Spinal cord (tissue), 10 donors: ENCODE results near the gene THSD4. TPM values are rescaled to one million over a fixed set of nuclear protein-coding genes. Genes with fewer than 3 reads are reported as not detected.

Experiments
- DNase-seq, 6 donors: peaks; one replicate each; pipeline versions ENCODE4 v3.0.0 to v3.0.0-alpha.2; 2013 to 2015; ENCODE audit warnings: low spot score in 6 of 6, low read depth in 4 of 6
- H3K27ac ChIP-seq: one replicate; pipeline ENCODE4 v1.5.1; 2013; ENCODE audit warnings: low read depth, low read length, control low read depth
- H3K27me3 ChIP-seq: one replicate; pipeline ENCODE4 v1.6.1; 2013; ENCODE audit warnings: low read length; ENCODE audit not compliant: control insufficient read depth, insufficient read depth
- H3K36me3 ChIP-seq: one replicate; pipeline ENCODE4 v1.6.1; 2013; ENCODE audit warnings: low read length; ENCODE audit not compliant: control insufficient read depth, insufficient read depth
- H3K4me1 ChIP-seq: one replicate; pipeline ENCODE4 v1.6.1; 2013; ENCODE audit warnings: low read length; ENCODE audit not compliant: control insufficient read depth, insufficient read depth
- H3K4me3 ChIP-seq: one replicate; pipeline ENCODE4 v1.5.1; 2013; ENCODE audit warnings: low read depth, low read length, control low read depth
- H3K9me3 ChIP-seq: one replicate; pipeline ENCODE4 v1.6.1; 2013; ENCODE audit warnings: low read length; ENCODE audit not compliant: control insufficient read depth, insufficient read depth
- WGBS: methylation state at CpG from one replicate; pipeline ENCODE4 v1.1.5; 2013; ENCODE audit warnings: missing lambda C conversion rate; ENCODE audit not compliant: insufficient coverage; 5-methylcytosine and 5-hydroxymethylcytosine counted together
- polyA plus RNA-seq, 2 donors: library from polyadenylated mRNA; unstranded; fragments of 120-200 nt; gene quantifications; one replicate each; pipeline ENCODE4 v1.2.1, GENCODE V29; 2013; ENCODE audit not compliant: insufficient read length in 2 of 2
- total RNA-seq, 2 donors: library from RNA; depleted of rRNA in 1 of 2; stranded (reverse); fragments of 120-200 nt in 1 of 2; fragments of >200 nt in 1 of 2; gene quantifications; one replicate each; pipeline versions ENCODE4 v1.2.3 to v1.2.4, GENCODE V29; 2013 to 2014
- donor health status: healthy.

The THSD4 gene
- total and polyA plus RNA-seq, 4 donors = 18.2 to 127 (median 63.2) TPM

DNA sequence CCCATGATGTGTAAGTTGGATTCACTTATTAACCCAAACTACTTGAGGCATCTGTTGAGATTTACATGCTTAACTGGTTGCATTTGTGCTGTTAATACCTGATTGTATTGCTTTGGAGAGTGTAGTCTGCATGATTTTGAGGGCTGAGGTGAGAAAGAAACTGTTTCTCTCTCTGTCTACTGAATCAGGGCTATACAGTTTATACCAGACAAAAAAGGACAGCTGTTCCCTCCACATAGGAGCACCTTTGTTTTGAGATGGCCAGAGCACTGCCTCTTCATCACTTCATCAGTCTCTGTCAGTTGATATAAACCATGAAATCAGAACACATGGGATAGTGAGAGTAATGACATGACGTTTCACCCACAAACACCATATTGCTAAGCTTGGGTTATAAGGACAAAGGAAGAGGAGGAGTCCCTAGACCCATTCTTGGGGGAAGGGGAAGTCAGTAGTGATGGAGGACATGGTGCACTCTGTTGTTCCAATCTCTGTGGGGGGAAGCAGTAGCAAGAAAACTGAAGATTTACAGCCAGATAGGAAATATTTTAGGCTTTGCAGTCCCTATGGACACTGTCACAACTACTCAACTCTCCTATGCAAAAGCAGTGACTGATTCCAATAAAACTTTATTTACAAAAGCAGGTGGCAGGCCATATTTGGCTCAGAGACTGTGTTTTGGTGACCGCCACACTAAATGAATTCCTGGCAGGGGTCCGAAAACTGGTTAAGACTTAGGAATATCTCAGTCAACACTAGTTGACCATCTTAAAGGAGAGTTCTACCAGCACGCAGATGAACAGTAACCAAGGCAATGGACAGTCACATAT is 571.2 kb downstream of the THSD4 start:
- WGBS = 90% methylated on average over 3 of the region's 4 CpGs
- Histone ChIP-seq H3K36me3 (no peaks in the 10 kb centered on the region), H3K4me1 (no peaks in the 10 kb centered on the region)

DNA sequence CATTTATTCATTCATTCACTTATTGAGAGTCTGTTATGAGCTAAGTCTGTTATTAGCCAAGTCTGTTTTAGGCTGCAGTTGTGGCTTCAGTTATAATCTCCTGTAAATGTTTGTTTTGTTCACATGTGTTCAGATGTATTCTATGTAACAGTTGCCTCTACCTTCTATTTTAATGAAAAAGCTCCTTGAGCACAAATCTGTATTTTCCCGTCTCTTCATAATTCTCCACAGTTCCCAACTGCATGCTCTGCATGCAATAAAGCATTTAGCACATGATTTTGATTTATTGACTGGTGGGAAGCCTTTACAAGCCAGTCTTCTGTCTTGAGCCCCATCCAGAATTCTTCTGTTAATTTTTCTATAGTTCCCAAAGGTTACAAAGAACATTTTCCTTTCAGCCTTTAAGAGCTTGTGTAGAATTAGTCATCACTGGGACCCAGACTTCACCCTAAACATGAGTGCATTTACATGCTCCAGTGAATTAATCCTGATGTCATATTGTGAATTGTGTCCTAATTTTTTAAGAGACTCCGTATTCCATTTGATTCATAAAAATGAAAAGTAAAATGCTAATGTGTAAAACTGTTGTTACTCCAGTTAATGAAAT is 572.7 kb downstream of the THSD4 start:
- DNase-seq = peak in 1 of 6 donors; percentile 40
- no peak overlapping the region for H3K27ac ChIP-seq
- H3K27me3 ChIP-seq = no peaks in the 10 kb centered on the region
- no CpG with 5 or more reads among the region's 2 CpGs for WGBS
- no peaks in the 10 kb centered on the region for H3K36me3 ChIP-seq
- no peak overlapping the region for H3K4me3 ChIP-seq
- no peaks in the 10 kb centered on the region for H3K9me3 ChIP-seq
- H3K4me1 ChIP-seq = no peaks in the 10 kb centered on the region

More for the DNA sequence above, 571.2 kb downstream of the THSD4 start:
- DNase-seq = no peak
- no peak overlapping the region for H3K4me3 ChIP-seq
- no peak overlapping the region for H3K27ac ChIP-seq
- H3K27me3 ChIP-seq = no peaks in the 10 kb centered on the region
- H3K9me3 ChIP-seq = no peaks in the 10 kb centered on the region

DNA sequence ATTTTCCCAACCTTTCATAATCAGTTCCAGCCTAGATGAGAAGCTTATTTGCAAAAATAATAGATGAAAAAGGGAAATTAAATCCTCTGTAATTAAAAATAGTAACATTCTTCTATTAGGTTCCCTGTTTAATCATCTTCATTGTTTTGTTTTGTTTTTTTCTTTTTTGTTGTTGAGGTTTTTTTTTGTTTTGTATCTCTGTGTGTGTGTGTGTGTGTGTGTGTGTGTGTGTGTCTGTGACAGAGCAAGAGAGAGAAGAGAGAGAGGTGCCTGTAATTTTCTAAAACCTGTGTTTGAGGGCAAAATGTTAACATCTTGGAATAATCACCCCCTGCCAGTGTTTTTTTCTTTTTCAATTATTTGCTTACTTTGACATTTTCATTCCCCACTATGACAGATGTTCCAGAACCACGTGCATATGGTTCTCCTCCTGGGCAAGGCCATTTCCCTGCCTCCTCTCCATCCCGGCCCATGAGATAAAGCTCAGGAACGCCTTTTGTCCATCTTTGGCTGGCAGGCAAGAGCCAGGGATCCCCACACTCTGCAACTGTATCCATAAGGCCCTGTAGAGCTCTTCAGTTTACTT is 573.3 kb downstream of the THSD4 start:
- Histone ChIP-seq H3K9me3 (no peaks in the 10 kb centered on the region), H3K27ac (peak overlapping the region; percentile 2), H3K4me3 (no peak overlapping the region), H3K4me1 (no peaks in the 10 kb centered on the region), H3K36me3 (no peaks in the 10 kb centered on the region), H3K27me3 (no peaks in the 10 kb centered on the region)
- WGBS = 32% methylated on average over 2 of the region's 3 CpGs
- no peak for DNase-seq

DNA sequence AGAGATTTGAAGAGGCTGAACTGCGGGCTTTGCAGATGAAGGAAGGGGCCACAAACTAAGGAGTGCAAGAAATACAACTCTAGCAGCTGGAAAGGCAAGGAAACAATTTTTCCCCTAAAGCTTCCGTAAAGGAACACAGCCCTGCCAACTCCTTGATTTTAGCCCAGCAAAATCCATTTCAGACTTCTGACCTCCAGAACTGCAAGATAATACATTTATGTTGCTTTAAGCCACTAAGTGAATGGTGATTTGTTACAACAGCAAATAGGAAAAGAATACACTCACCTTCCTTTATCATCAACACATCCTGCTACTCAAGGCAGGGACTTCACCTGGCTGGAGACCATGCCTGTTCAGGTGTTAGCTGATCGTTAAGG is 575.8 kb downstream of the THSD4 start:
- no peak for DNase-seq
- Histone ChIP-seq H3K9me3 (no peaks in the 10 kb centered on the region), H3K36me3 (no peaks in the 10 kb centered on the region), H3K27me3 (no peaks in the 10 kb centered on the region), H3K4me1 (no peaks in the 10 kb centered on the region), H3K4me3 (no peak overlapping the region), H3K27ac (peak overlapping the region; percentile 36)
- 100% methylated on average over 1 of the region's 3 CpGs for WGBS

DNA sequence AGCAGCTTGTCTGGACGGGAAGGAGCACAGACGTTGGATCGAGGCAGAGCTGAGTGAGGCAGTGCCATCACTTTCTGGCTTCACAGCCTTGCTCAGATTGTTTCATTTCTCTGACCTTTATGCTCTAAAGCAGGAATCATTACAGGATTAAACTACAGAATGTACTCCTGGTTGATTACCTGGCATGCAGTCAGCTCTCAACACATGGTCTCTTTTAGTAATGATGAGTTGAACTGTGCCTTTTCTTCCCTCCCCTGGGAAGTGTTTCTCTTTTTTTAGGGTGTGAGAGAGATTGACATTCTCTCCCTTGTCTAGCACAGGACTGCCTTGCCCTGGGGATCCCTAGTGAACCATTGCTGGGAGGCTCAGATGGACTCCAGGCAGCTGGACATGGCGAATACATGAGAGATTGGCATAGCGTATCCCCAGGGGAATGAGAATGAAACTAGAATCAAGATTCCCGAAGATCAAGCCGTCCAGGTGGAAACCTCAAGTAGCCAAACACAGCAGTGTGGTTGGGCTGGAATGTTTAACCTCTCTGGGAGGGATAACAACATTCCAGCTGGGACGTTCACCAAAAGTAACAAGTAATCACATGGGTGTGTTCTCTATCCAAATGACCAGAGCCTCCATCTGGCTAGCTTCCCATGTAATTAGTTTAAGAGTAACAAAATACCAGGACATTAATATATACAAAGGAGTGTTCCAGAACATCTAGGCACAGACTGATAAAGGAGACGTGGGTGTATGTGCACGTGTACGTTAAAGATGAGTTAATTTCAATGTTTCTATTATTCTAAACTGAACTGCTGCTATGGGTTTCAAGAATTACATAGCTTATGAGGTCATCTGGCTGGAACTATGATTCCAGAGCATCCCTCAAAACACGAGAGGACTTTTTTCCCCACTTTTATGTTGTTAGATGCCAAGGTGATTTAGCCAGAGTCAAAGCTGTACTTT is 576.5 kb downstream of the THSD4 start:
- H3K27me3 ChIP-seq = no peaks in the 10 kb centered on the region
- H3K36me3 ChIP-seq = no peaks in the 10 kb centered on the region
- peak overlapping the region; percentile 36 for H3K27ac ChIP-seq
- peak in 2 of 6 donors; percentile 22 to 76 for DNase-seq
- H3K9me3 ChIP-seq = no peaks in the 10 kb centered on the region
- WGBS = 59% methylated on average over 5 of the region's 12 CpGs
- H3K4me1 ChIP-seq = no peaks in the 10 kb centered on the region
- H3K4me3 ChIP-seq = no peak overlapping the region

DNA sequence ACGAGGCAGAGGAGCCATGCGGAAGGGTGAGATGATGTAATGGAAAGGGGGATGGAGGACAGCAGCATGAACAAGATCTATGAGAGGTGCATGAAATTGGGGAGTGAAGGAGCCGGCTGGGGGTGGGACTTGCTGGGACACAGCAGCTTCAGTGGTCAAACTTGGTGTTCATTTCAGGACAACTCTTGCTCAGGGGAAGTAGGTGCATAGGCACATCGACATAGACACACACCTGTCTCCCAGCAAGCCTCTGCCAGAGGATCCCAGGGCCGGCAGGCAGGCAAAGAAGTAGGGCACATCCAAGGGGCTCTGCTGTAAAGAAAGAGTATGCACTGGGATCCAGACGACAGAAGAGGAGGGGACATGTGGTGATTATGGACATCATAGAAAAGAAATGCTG is 582.0 kb downstream of the THSD4 start:
- H3K9me3 ChIP-seq = no peaks in the 10 kb centered on the region
- no peak for DNase-seq
- 86% methylated on average over 4 of the region's 6 CpGs for WGBS
- H3K27ac ChIP-seq = no peak overlapping the region
- H3K36me3 ChIP-seq = no peaks in the 10 kb centered on the region
- H3K27me3 ChIP-seq = no peaks in the 10 kb centered on the region
- H3K4me3 ChIP-seq = no peak overlapping the region
- H3K4me1 ChIP-seq = no peaks in the 10 kb centered on the region

DNA sequence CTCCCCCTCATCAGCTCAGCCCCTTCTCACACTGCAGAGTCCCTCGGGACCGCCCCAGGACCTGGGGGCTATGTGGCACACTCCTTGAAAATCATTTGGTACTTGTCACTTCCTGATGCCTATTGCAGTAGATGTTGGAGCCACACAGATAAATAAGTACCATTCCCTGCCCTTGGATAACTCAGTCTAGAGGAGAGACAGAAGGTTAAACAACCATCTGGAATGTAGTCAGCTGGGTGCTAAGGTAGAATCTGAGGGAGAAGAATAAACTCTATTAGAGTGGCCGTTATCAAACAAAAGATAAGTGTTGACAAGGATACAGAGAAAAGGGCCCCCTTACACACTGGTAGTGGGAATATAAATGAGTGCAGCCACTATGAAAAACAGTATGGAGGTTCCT is 582.8 kb downstream of the THSD4 start:
- Histone ChIP-seq H3K4me3 (no peak overlapping the region), H3K9me3 (no peaks in the 10 kb centered on the region), H3K36me3 (no peaks in the 10 kb centered on the region), H3K27me3 (no peaks in the 10 kb centered on the region), H3K27ac (no peak overlapping the region), H3K4me1 (no peaks in the 10 kb centered on the region)
- WGBS = no CpG with 5 or more reads among the region's 3 CpGs
- no peak for DNase-seq

DNA sequence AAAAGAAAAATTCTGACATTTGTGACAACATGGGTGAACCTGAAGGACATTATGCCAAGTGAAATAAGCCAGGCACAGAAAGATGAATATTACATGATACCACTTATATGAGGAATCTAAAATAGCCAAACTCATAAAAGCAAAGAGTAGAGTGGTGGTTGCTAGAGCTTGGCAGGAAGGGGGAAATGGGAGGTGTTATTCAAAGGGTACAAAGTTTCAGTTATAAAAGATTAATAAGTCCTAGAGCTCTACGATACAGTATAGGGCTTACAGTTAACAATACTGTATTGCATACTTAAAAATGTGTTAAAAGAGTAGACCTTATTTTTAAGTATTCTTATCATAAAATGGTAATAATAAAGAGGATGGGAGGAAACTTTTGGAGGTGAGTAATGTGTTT is 583.5 kb downstream of the THSD4 start:
- no peak for DNase-seq
- no peaks in the 10 kb centered on the region for H3K27me3 ChIP-seq
- H3K9me3 ChIP-seq = no peaks in the 10 kb centered on the region
- no peaks in the 10 kb centered on the region for H3K4me1 ChIP-seq
- H3K27ac ChIP-seq = no peak overlapping the region
- no CpG with 5 or more reads among the region's 1 CpG for WGBS
- H3K36me3 ChIP-seq = no peaks in the 10 kb centered on the region
- H3K4me3 ChIP-seq = no peak overlapping the region

DNA sequence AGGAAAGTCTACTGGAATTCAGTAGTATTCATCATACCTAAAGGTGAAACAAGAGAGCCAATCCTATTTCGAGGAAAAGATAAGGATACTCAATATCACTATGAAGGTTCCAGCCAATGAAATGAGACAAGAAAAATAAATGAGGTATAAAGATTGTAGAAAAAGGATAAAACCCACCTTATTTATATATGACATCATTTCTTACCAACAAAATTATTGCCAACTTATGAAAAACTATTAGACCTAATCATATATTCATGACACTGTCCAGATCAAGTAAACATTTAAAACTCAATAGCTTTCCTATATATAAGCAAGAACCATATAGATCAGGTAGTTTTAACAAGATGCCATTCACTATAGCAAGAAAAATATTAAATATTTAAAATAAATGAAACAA is 584.7 kb downstream of the THSD4 start:
- no peak overlapping the region for H3K27ac ChIP-seq
- no peaks in the 10 kb centered on the region for H3K4me1 ChIP-seq
- H3K36me3 ChIP-seq = no peaks in the 10 kb centered on the region
- no peaks in the 10 kb centered on the region for H3K27me3 ChIP-seq
- no peaks in the 10 kb centered on the region for H3K9me3 ChIP-seq
- no peak overlapping the region for H3K4me3 ChIP-seq
- DNase-seq = no peak
- WGBS = no CpG with 5 or more reads among the region's 1 CpG
